Naive thymus-derived CD4-positive, alpha-beta T cell (primary cell): ENCODE measurements around the gene PTGR2. TPM values are rescaled to one million over a fixed set of nuclear protein-coding genes. Genes with fewer than 3 reads are reported as not detected.
"Not testable (repeated sequence)": the region's sequence is repeated elsewhere in the genome, so short reads cannot be mapped to it uniquely, and the experiment has no call there.

Experiments used
- ATAC-seq: fragments of 150-1000 bp; cut with Tn5 transposase; 2 replicates; pipeline ENCODE4 v1.10.0; 2021; ENCODE audit warnings: mild to moderate bottlenecking, moderate library complexity
- CTCF ChIA-PET: fragments of 350-600 bp; sonication (Branson Sonifier 250); formaldehyde crosslinking; loops from one replicate; lab custom pipeline; 2021; ENCODE audit warnings: antibody characterized with exemption; lab: Charles Lee
- POLR2A ChIA-PET: fragments of 350-600 bp; sonication (Branson Sonifier 250); formaldehyde crosslinking; loops from one replicate; lab custom pipeline; 2021; ENCODE audit warnings: antibody characterized with exemption, inconsistent platforms; lab: Charles Lee
- DNase-seq, 9 donors: peaks; one replicate each; pipeline versions ENCODE4 v3.0.0 to v3.0.0-alpha.2; 2020 to 2022; ENCODE audit warnings: mixed read lengths in 1 of 9
- H3K27ac ChIP-seq: one replicate; pipeline ENCODE4 v1.7.0; 2013; ENCODE audit warnings: mild to moderate bottlenecking, low read depth, low read length, moderate library complexity
- H3K27me3 ChIP-seq, 2 donors: one replicate each; pipeline ENCODE4 v1.7.0; 2013; ENCODE audit warnings: low read length in 2 of 2, mild to moderate bottlenecking in 2 of 2, moderate library complexity in 2 of 2; ENCODE audit not compliant: control insufficient read depth in 2 of 2, insufficient read depth in 2 of 2
- H3K36me3 ChIP-seq, 3 experiments: 1 replicate in 2 of 3; 2 replicates in 1 of 3; pipeline ENCODE4 v1.7.0; 2013; ENCODE audit warnings: low read length in 3 of 3, mild to moderate bottlenecking in 3 of 3, moderate library complexity in 1 of 3; ENCODE audit not compliant: insufficient read depth in 3 of 3, control insufficient read depth in 2 of 3
- H3K4me1 ChIP-seq, 2 donors: one replicate each; pipeline ENCODE4 v1.7.0; 2013; ENCODE audit warnings: low read length in 2 of 2, mild to moderate bottlenecking in 2 of 2, moderate library complexity in 1 of 2; ENCODE audit not compliant: control insufficient read depth in 2 of 2, insufficient read depth in 2 of 2
- H3K4me3 ChIP-seq: 2 replicates; pipeline ENCODE4 v1.7.0; 2013; ENCODE audit warnings: mild to moderate bottlenecking, low read length
- H3K9me3 ChIP-seq, 3 experiments: 1 replicate in 2 of 3; 2 replicates in 1 of 3; pipeline ENCODE4 v1.7.0; 2013; ENCODE audit warnings: low read length in 3 of 3; ENCODE audit not compliant: control insufficient read depth in 2 of 3
- H3K27ac Mint-ChIP-seq, 9 donors: one replicate each; pipeline ENCODE4 v1.8.0; 2020 to 2022; ENCODE audit warnings: mixed read lengths in 9 of 9, mild to moderate bottlenecking in 8 of 9, moderate library complexity in 5 of 9, inconsistent platforms in 2 of 9
- H3K27me3 Mint-ChIP-seq, 5 donors: one replicate each; pipeline ENCODE4 v1.8.0; 2021 to 2022; ENCODE audit warnings: mixed read lengths in 5 of 5, mild to moderate bottlenecking in 1 of 5
- H3K36me3 Mint-ChIP-seq, 5 donors: one replicate each; pipeline ENCODE4 v1.8.0; 2020 to 2022; ENCODE audit warnings: mixed read lengths in 5 of 5, mild to moderate bottlenecking in 3 of 5, inconsistent platforms in 1 of 5
- H3K4me1 Mint-ChIP-seq, 7 donors: one replicate each; pipeline ENCODE4 v1.8.0; 2020 to 2022; ENCODE audit warnings: mixed read lengths in 7 of 7, mild to moderate bottlenecking in 3 of 7, inconsistent platforms in 1 of 7
- H3K4me3 Mint-ChIP-seq, 10 donors: one replicate each; pipeline ENCODE4 v1.8.0; 2020 to 2022; ENCODE audit warnings: mild to moderate bottlenecking in 10 of 10, mixed read lengths in 10 of 10, moderate library complexity in 6 of 10, inconsistent platforms in 2 of 10
- H3K9me3 Mint-ChIP-seq, 11 donors: one replicate each; pipeline ENCODE4 v1.8.0; 2020 to 2022; ENCODE audit warnings: mixed read lengths in 11 of 11, mild to moderate bottlenecking in 4 of 11, inconsistent platforms in 1 of 11, moderate library complexity in 1 of 11
- intact Hi-C, 2 donors: fragments of 100-400 bp; cut with micrococcal nuclease; formaldehyde crosslinking; loops; one replicate each; pipeline ENCODE4 v1.15.1; 2023
- polyA plus RNA-seq, 2 donors: library from polyadenylated mRNA; unstranded; fragments of 300-500 nt; fragmentation: Illumina TruSeq; gene quantifications; one replicate each; pipeline ENCODE4 v1.2.3, GENCODE V29; 2021
- total RNA-seq, 6 experiments: library from RNA in 5 of 6; stranded (reverse) in 5 of 6; gene quantifications; 1 replicate in 5 of 6; 2 replicates in 1 of 6; pipeline ENCODE4 v1.2.3 and lab custom pipeline; 2021 to 2026

The PTGR2 gene
- total and polyA plus RNA-seq, 7 experiments from 2014 or later: 1.2 to 7.9 (median 3.4) TPM

GRCh38 chr14:73820631-73821030 lies 31.0 kb upstream of the PTGR2 start:
- H3K27ac ChIP-seq: no peak overlapping the region
- H3K27me3 ChIP-seq: no peaks in the 10 kb centered on the region
- Mint-ChIP-seq H3K4me1 (peaks cover 0 to 8% (median 4%) of the 10 kb centered on the region in 7 donors), H3K9me3 (no peaks in the 10 kb centered on the region), H3K27ac (peak overlapping the region in 2 of 9 donors; percentile 21 to 52), H3K4me3 (no peak overlapping the region), H3K36me3 (no peaks in the 10 kb centered on the region), H3K27me3 (peaks cover 0 to 3% (median 0%) of the 10 kb centered on the region in 5 donors)
- H3K4me3 ChIP-seq: no peak overlapping the region
- no peaks in the 10 kb centered on the region for H3K9me3 ChIP-seq
- H3K36me3 ChIP-seq: no peaks in the 10 kb centered on the region
- CTCF ChIA-PET: interaction anchor here (0.7 kb wide), 1 partner anchor 81 kb away, joined by 5 read pairs; no protein-coding TSS in a partner anchor
- ATAC-seq (no peak), DNase-seq (no peak)
- POLR2A ChIA-PET: interaction anchor here (0.6 to 0.8 kb wide), 2 partner anchors 49 to 81 kb away, joined by 3 read pairs; no protein-coding TSS in a partner anchor
- intact Hi-C loops: no loop called here
- no peaks in the 10 kb centered on the region for H3K4me1 ChIP-seq

- H3K27ac ChIP-seq: no peak overlapping the region
- H3K36me3 ChIP-seq: no peaks in the 10 kb centered on the region
- no peaks in the 10 kb centered on the region for H3K9me3 ChIP-seq
- H3K4me3 Mint-ChIP-seq: no peak overlapping the region
- ChIA-PET POLR2A (no interaction called here), CTCF (interaction anchor here (0.8 to 7.0 kb wide), 4 partner anchors 63 to 93 kb away, joined by 3 to 100 read pairs (median 3); a partner anchor contains a TSS)
- no peak for DNase-seq
- no peak overlapping the region for H3K4me3 ChIP-seq
- intact Hi-C loops: no loop called here
- H3K27me3 Mint-ChIP-seq: peaks cover 0 to 3% (median 0%) of the 10 kb centered on the region in 5 donors
- H3K27ac Mint-ChIP-seq: no peak overlapping the region
- peaks cover 0 to 5% (median 0%) of the 10 kb centered on the region in 7 donors for H3K4me1 Mint-ChIP-seq
- no peaks in the 10 kb centered on the region for H3K4me1 ChIP-seq
- no peaks in the 10 kb centered on the region for H3K9me3 Mint-ChIP-seq
- H3K27me3 ChIP-seq: no peaks in the 10 kb centered on the region
- H3K36me3 Mint-ChIP-seq: no peaks in the 10 kb centered on the region
- no peak for ATAC-seq
Measured at GRCh38 chr14:73823339-73823885, 28.2 kb upstream of the PTGR2 start.

DNA sequence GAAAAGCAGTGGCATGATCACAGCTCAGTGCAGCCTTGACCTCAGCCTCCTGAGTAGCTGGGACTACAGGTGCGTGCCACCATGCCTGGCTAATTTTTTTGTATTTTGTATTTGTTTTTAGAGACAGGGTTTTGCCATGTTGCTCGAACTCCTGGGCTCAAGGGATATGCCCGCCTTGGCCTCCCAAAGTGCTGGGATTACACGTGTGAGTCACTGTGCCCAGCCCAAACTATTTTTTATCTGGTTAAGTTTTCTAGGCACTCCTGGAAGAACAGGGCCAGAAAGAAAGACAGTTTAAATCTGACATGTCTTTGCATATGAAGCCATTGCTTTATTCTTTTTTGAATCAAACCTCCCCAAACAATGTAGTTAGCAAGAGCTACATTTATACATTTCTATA lies 27.5 kb upstream of the PTGR2 start:
- H3K9me3 Mint-ChIP-seq: no peaks in the 10 kb centered on the region
- CTCF ChIA-PET: interaction anchor here (0.6 to 7.0 kb wide), 2 partner anchors 94 to 168 kb away, joined by 3 to 100 read pairs; no protein-coding TSS in a partner anchor
- Histone ChIP-seq H3K27ac (no peak overlapping the region), H3K36me3 (no peaks in the 10 kb centered on the region), H3K27me3 (no peaks in the 10 kb centered on the region), H3K4me1 (no peaks in the 10 kb centered on the region), H3K4me3 (no peak overlapping the region), H3K9me3 (no peaks in the 10 kb centered on the region)
- ATAC-seq (no peak), DNase-seq (no peak)
- H3K27ac Mint-ChIP-seq: no peak overlapping the region
- peaks cover 0 to 7% (median 0%) of the 10 kb centered on the region in 7 donors for H3K4me1 Mint-ChIP-seq
- intact Hi-C loops: loop anchor here (2.0 kb wide), 2 partner anchors 71 to 315 kb away; no protein-coding TSS in a partner anchor
- H3K36me3 Mint-ChIP-seq: no peaks in the 10 kb centered on the region
- H3K27me3 Mint-ChIP-seq: peaks cover 0 to 3% (median 0%) of the 10 kb centered on the region in 5 donors
- H3K4me3 Mint-ChIP-seq: no peak overlapping the region
- POLR2A ChIA-PET: interaction anchor here (0.5 to 0.7 kb wide), 3 partner anchors 10 to 94 kb away, joined by 3 to 5 read pairs (median 3); no protein-coding TSS in a partner anchor

- Mint-ChIP-seq H3K36me3 (no peaks in the 10 kb centered on the region), H3K27ac (no peak overlapping the region), H3K27me3 (peaks cover 0 to 3% (median 0%) of the 10 kb centered on the region in 5 donors), H3K4me3 (no peak overlapping the region), H3K4me1 (peaks cover 0 to 11% (median 0%) of the 10 kb centered on the region in 7 donors), H3K9me3 (no peaks in the 10 kb centered on the region)
- DNase-seq (no peak), ATAC-seq (no peak)
- Histone ChIP-seq H3K27ac (no peak overlapping the region), H3K4me3 (no peak overlapping the region), H3K36me3 (no peaks in the 10 kb centered on the region), H3K27me3 (no peaks in the 10 kb centered on the region), H3K4me1 (no peaks in the 10 kb centered on the region), H3K9me3 (no peaks in the 10 kb centered on the region)
- ChIA-PET POLR2A (interaction anchor here (0.5 to 1.8 kb wide), 4 partner anchors 10 to 96 kb away, joined by 3 to 9 read pairs (median 4); no protein-coding TSS in a partner anchor), CTCF (interaction anchor here (0.6 to 7.0 kb wide), 3 partner anchors 8 to 168 kb away, joined by 3 to 100 read pairs (median 3); no protein-coding TSS in a partner anchor)
- intact Hi-C loops: loop anchor here (2.0 kb wide), 2 partner anchors 72 to 316 kb away; no protein-coding TSS in a partner anchor
Measured at GRCh38 chr14:73824536-73824935, 27.1 kb upstream of the PTGR2 start.

- H3K27ac ChIP-seq: no peak overlapping the region
- CTCF ChIA-PET: interaction anchor here (0.6 to 7.0 kb wide), 6 partner anchors 37 to 234 kb away, joined by 3 to 100 read pairs (median 4); no protein-coding TSS in a partner anchor
- intact Hi-C loops: loop anchor here (1.0 to 5.0 kb wide), 9 partner anchors 38 to 317 kb away; partner anchors contain the start of gene PNMA1 (in 1 of the 2)
Measured at GRCh38 chr14:73825551-73826188, 26.0 kb upstream of the PTGR2 start.

GRCh38 chr14:73827190-73827589 lies 24.4 kb upstream of the PTGR2 start:
- not testable (repeated sequence) for DNase-seq, H3K4me1 ChIP-seq, H3K36me3 Mint-ChIP-seq, H3K36me3 ChIP-seq, H3K9me3 Mint-ChIP-seq, H3K9me3 ChIP-seq, H3K27ac ChIP-seq, H3K4me3 ChIP-seq, H3K27ac Mint-ChIP-seq, ATAC-seq, H3K27me3 ChIP-seq, H3K27me3 Mint-ChIP-seq, H3K4me3 Mint-ChIP-seq
- ChIA-PET POLR2A (interaction anchor here (1.2 kb wide), 1 partner anchor 99 kb away, joined by 3 read pairs; no protein-coding TSS in a partner anchor), CTCF (interaction anchor here (0.6 to 7.0 kb wide), 6 partner anchors 9 to 220 kb away, joined by 3 to 100 read pairs (median 6); no protein-coding TSS in a partner anchor)
- peaks cover 0 to 19% (median 0%) of the 10 kb centered on the region in 7 donors for H3K4me1 Mint-ChIP-seq
- intact Hi-C loops: loop anchor here in 1 of 2 donors (5.0 kb wide), 2 partner anchors 85 to 115 kb away; partner anchors contain the start of gene PNMA1

More at GRCh38 chr14:73825551-73826188, 26.0 kb upstream of the PTGR2 start:
- ATAC-seq: peak; percentile 96
- Mint-ChIP-seq H3K27ac (no peak overlapping the region), H3K4me1 (peaks cover 0 to 21% (median 0%) of the 10 kb centered on the region in 7 donors), H3K27me3 (peaks cover 0 to 3% (median 0%) of the 10 kb centered on the region in 5 donors), H3K9me3 (no peaks in the 10 kb centered on the region), H3K4me3 (no peak overlapping the region), H3K36me3 (no peaks in the 10 kb centered on the region)
- Histone ChIP-seq H3K36me3 (no peaks in the 10 kb centered on the region), H3K9me3 (no peaks in the 10 kb centered on the region), H3K4me1 (no peaks in the 10 kb centered on the region), H3K4me3 (no peak overlapping the region), H3K27me3 (no peaks in the 10 kb centered on the region)
- POLR2A ChIA-PET: interaction anchor here (0.7 to 1.8 kb wide), 4 partner anchors 41 to 97 kb away, joined by 4 to 9 read pairs (median 6); no protein-coding TSS in a partner anchor
- peak; percentile 51 to 76 (median 66) for DNase-seq
